GM13977 (cell line): ENCODE results near the gene OPRL1.

ENCODE experiments used
- DNase-seq: peaks from one replicate; pipeline ENCODE4 v3.0.0; 2012; ENCODE audit warnings: low spot score
- CTCF ChIP-seq: IDR thresholded peaks from 2 replicates; pipeline ENCODE4 v1.5.1; 2012; ENCODE audit warnings: mild to moderate bottlenecking, control low read depth; ENCODE audit not compliant: insufficient read depth; ENCODE audit errors: extremely low read depth, missing control alignments
- in situ Hi-C: fragments of 300-500 bp; cut with MboI; formaldehyde crosslinking; loops from one replicate; pipeline ENCODE4 v1.12.0; 2022; ENCODE audit warnings: low sequenced_read_pairs, low pct_unique_long_range_greater_than_20kb, mixed read lengths, inconsistent platforms; ENCODE audit not compliant: unreplicated experiment

Gene OPRL1

GRCh38 chr20:64093013-64093503 lies 13.2 kb downstream of the OPRL1 start:
- no peak for TF ChIP-seq CTCF
- in situ Hi-C loops, result no loop called here
- DNase-seq, result no peak

GRCh38 chr20:64095455-64095854 lies 15.6 kb downstream of the OPRL1 start:
- DNase-seq, result no peak
- no peak for TF ChIP-seq CTCF
- in situ Hi-C loops, result no loop called here

- no peak for DNase-seq
- in situ Hi-C loops, result no loop called here
- no peak for TF ChIP-seq CTCF
These were observed 16.0 kb downstream of the OPRL1 start for GRCh38 chr20:64095927-64096326.

GRCh38 chr20:64096535-64096934 lies 16.7 kb downstream of the OPRL1 start:
- no peak for TF ChIP-seq CTCF
- no peak for DNase-seq
- in situ Hi-C loops, result no loop called here

- in situ Hi-C loops, result no loop called here
- TF ChIP-seq CTCF, result no peak
These were observed 18.7 kb downstream of the OPRL1 start for GRCh38 chr20:64098471-64099013.

GRCh38 chr20:64099086-64099786 lies 19.4 kb downstream of the OPRL1 start:
- DNase-seq, result no peak
- in situ Hi-C loops, result no loop called here
- TF ChIP-seq CTCF, result no peak

More at GRCh38 chr20:64098471-64099013, 18.7 kb downstream of the OPRL1 start:
- no peak for DNase-seq
